GM23338 (cell line): ENCODE data around the gene NCAPH2. TPM values are rescaled to one million over a fixed set of nuclear protein-coding genes. Genes with fewer than 3 reads are reported as not detected.

Experiments used
- ATAC-seq: fragments of 200-7000 bp; cut with Tn5 transposase; 3 replicates; pipeline ENCODE4 v1.9.1; 2020
- DNase-seq: peaks from one replicate; pipeline ENCODE4 v3.0.0-alpha.2; 2015; ENCODE audit warnings: low spot score
- H2AFZ ChIP-seq: fragments of 200-600 bp; sonication (generic); 2 replicates; pipeline ENCODE4 v1.8.0; 2016; ENCODE audit warnings: antibody characterized with exemption, mild to moderate bottlenecking, moderate library complexity
- H3F3A ChIP-seq: fragments of 200-600 bp; sonication (generic); replicated peaks from 2 replicates; pipeline ENCODE4 v1.8.0; 2017; ENCODE audit warnings: antibody characterized with exemption, mixed run types, low read depth
- H3K27ac ChIP-seq: fragments of 200-600 bp; sonication (generic); 2 replicates; pipeline ENCODE4 v1.6.1; 2016; ENCODE audit warnings: low read depth
- H3K27me3 ChIP-seq: fragments of 200-600 bp; sonication (generic); 2 replicates; pipeline ENCODE4 v1.8.0; 2016; ENCODE audit warnings: mild to moderate bottlenecking, mixed run types, moderate library complexity; ENCODE audit not compliant: insufficient read depth
- H3K36me3 ChIP-seq: fragments of 200-600 bp; sonication (generic); 2 replicates; pipeline ENCODE4 v1.8.0; 2016; ENCODE audit warnings: mild to moderate bottlenecking; ENCODE audit not compliant: insufficient read depth
- H3K4me1 ChIP-seq: fragments of 200-600 bp; sonication (generic); 2 replicates; pipeline ENCODE4 v1.8.0; 2016; ENCODE audit warnings: mild to moderate bottlenecking, moderate library complexity; ENCODE audit not compliant: insufficient read depth
- H3K4me2 ChIP-seq: fragments of 200-600 bp; sonication (generic); 2 replicates; pipeline ENCODE4 v1.7.1; 2017; ENCODE audit warnings: mixed run types
- H3K4me3 ChIP-seq: fragments of 200-600 bp; sonication (generic); 2 replicates; pipeline ENCODE4 v1.6.1; 2016; ENCODE audit warnings: mixed run types
- H3K79me2 ChIP-seq: fragments of 200-600 bp; sonication (generic); replicated peaks from 2 replicates; pipeline ENCODE4 v1.8.0; 2017; ENCODE audit warnings: mild to moderate bottlenecking; ENCODE audit not compliant: insufficient read depth
- H3K9me2 ChIP-seq: fragments of 200-600 bp; sonication (generic); 2 replicates; pipeline ENCODE4 v1.8.0; 2017; ENCODE audit not compliant: insufficient read depth
- H4K20me1 ChIP-seq: fragments of 200-600 bp; sonication (generic); replicated peaks from 2 replicates; pipeline ENCODE4 v1.8.0; 2017; ENCODE audit warnings: mild to moderate bottlenecking; ENCODE audit not compliant: insufficient read depth
- H3K27ac Mint-ChIP-seq: 2 replicates; pipeline ENCODE4 v1.8.0; 2020; ENCODE audit warnings: inconsistent platforms, mild to moderate bottlenecking, moderate library complexity, mixed read lengths
- H3K27me3 Mint-ChIP-seq: 3 replicates; pipeline ENCODE4 v1.8.0; 2022; ENCODE audit warnings: low read depth, mild to moderate bottlenecking, moderate library complexity, mixed read lengths, inconsistent platforms; ENCODE audit not compliant: insufficient read depth, poor library complexity
- H3K36me3 Mint-ChIP-seq: 3 replicates; pipeline ENCODE4 v1.8.0; 2021; ENCODE audit warnings: low read depth, mild to moderate bottlenecking, inconsistent platforms, moderate library complexity, mixed read lengths
- H3K4me1 Mint-ChIP-seq: 3 replicates; pipeline ENCODE4 v1.8.0; 2020; ENCODE audit warnings: mild to moderate bottlenecking, inconsistent platforms, mixed read lengths
- H3K4me3 Mint-ChIP-seq: 3 replicates; pipeline ENCODE4 v1.8.0; 2021; ENCODE audit warnings: moderate library complexity, mild to moderate bottlenecking, inconsistent platforms, mixed read lengths
- H3K9me3 Mint-ChIP-seq: 3 replicates; pipeline ENCODE4 v1.8.0; 2020; ENCODE audit warnings: moderate library complexity, mild to moderate bottlenecking, inconsistent platforms, mixed read lengths
- CREB1 ChIP-seq: fragments of 250-450 bp; sonication (Bioruptor Pico); IDR thresholded peaks from 2 replicates; pipeline ENCODE4 v1.5.0; 2020; ENCODE audit warnings: low read depth, mild to moderate bottlenecking, moderate library complexity
- EZH2 ChIP-seq: fragments of 200-600 bp; sonication (generic); IDR thresholded peaks from one replicate; pipeline ENCODE4 v1.8.0; 2017; ENCODE audit warnings: antibody characterized with exemption, mild to moderate bottlenecking, low read depth; ENCODE audit not compliant: unreplicated experiment
- EZH2phosphoT487 ChIP-seq: fragments of 200-600 bp; sonication (generic); IDR thresholded peaks from one replicate; pipeline ENCODE4 v1.8.1; 2018; ENCODE audit warnings: antibody characterized with exemption; ENCODE audit not compliant: unreplicated experiment
- JUNB ChIP-seq: IDR thresholded peaks from one replicate; pipeline ENCODE4 v1.6.1; 2016; ENCODE audit warnings: antibody characterized with exemption; ENCODE audit not compliant: unreplicated experiment
- POLR2AphosphoS5 ChIP-seq: IDR thresholded peaks from 2 replicates; pipeline ENCODE4 v1.6.1; 2016; ENCODE audit warnings: antibody characterized with exemption, low read depth
- STAT1 ChIP-seq: IDR thresholded peaks from one replicate; pipeline ENCODE4 v1.6.1; 2016; ENCODE audit warnings: antibody characterized with exemption; ENCODE audit not compliant: unreplicated experiment
- ZNF114 ChIP-seq: fragments of 250-450 bp; sonication (Bioruptor Pico); IDR thresholded peaks from 2 replicates; pipeline ENCODE4 v1.5.0; 2020; ENCODE audit warnings: mild to moderate bottlenecking, moderate library complexity
- ZNF331 ChIP-seq: fragments of 250-450 bp; sonication (Bioruptor Pico); IDR thresholded peaks from 2 replicates; pipeline ENCODE4 v1.5.0; 2020; ENCODE audit warnings: low read depth, mild to moderate bottlenecking, moderate library complexity
- polyA plus RNA-seq: library from polyadenylated mRNA; unstranded; fragments of >200 nt; fragmentation: Nextera tagmentation; extraction: Ambion mirVana; gene quantifications from 2 replicates; pipeline ENCODE4 v1.2.1, GENCODE V29; 2016
- total RNA-seq: library from RNA; depleted of rRNA; stranded (reverse); fragments of >200 nt; shearing (Covaris generic); gene quantifications from 2 replicates; pipeline ENCODE4 v1.2.3, GENCODE V29; 2014
- TF ChIP-seq, protein P1 (sequence below), 2 experiments: fragments of 200-600 bp in 1 of 2; sonication (generic) in 1 of 2; conservative IDR thresholded peaks; 2 replicates each; pipeline versions ENCODE4 v1.5.1 to v1.6.1; 2016 to 2017; ENCODE audit warnings: antibody characterized with exemption in 2 of 2, low read depth in 2 of 2, mild to moderate bottlenecking in 2 of 2, moderate library complexity in 1 of 2
- TF ChIP-seq, protein P2 (sequence below): fragments of 250-450 bp; sonication (Bioruptor Pico); IDR thresholded peaks from 2 replicates; pipeline ENCODE4 v1.5.0; 2020; ENCODE audit warnings: mild to moderate bottlenecking, moderate library complexity

NCAPH2 gene
- total and polyA plus RNA-seq, 2 experiments from 2014 or later: 52.2 to 76.1 TPM

DNA sequence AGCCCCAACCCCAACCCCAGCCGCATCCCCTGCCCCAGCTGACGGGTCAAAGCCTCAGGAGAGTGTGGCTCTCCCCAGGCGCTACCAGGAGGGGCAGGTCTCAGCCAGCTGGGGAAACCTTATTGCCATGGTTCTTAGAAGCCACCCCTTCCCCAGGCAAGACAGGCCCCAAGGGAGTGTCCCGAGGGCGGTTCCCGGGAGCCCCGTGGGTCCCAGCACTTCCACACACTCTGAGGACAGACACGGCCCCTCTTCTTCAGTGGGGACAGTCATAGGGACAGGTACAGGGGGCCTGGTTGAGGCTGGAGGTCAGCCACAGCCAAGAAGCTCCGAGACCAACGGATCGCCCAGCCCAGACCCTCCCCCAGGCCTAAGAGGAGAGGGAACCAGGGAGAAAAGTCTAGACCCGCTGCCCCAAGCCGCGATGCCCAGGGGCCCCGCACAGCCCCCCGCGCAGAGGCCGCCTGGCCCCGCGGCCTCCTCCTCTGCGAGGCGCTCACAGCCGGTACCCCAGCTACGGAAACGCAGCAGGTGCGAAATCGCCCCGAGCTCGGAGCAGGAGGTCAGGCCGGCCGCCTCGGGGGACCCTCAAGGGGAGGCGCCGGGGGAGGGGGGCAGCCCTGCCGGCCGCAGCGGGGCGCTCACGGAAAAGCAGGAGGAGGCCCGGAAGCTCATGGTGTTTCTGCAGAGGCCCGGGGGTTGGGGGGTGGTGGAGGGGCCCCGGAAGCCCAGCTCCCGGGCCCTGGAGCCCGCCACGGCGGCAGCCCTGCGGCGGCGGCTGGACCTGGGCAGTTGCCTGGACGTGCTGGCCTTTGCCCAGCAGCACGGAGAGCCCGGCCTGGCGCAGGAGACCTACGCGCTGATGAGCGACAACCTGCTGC, 40.3 kb downstream of the NCAPH2 start:
- Mint-ChIP-seq H3K36me3 (no peaks in the 10 kb centered on the region), H3K4me3 (no peak overlapping the region), H3K27ac (no peak overlapping the region), H3K27me3 (peaks cover 35% of the 10 kb centered on the region), H3K4me1 (no peaks in the 10 kb centered on the region), H3K9me3 (no peaks in the 10 kb centered on the region)
- Histone ChIP-seq H3F3A (peaks cover 7% of the 10 kb centered on the region; the same call in 1 of the 2 replicates), H3K4me1 (no peaks in the 10 kb centered on the region; the same call in 1 of the 2 replicates), H2AFZ (peak overlapping the region; percentile 90), H3K27ac (no peak overlapping the region), H3K27me3 (peaks cover 38% of the 10 kb centered on the region), H3K36me3 (no peaks in the 10 kb centered on the region), H3K79me2 (no peaks in the 10 kb centered on the region), H3K9me2 (no peaks in the 10 kb centered on the region), H3K4me3 (peak overlapping the region; percentile 45; the same call in 1 of the 2 replicates), H3K4me2 (peak overlapping the region; percentile 66; the same call in 1 of the 2 replicates), H4K20me1 (no peaks in the 10 kb centered on the region)
- ATAC-seq (peak; percentile 12), DNase-seq (no peak)
- no peak for TF ChIP-seq EZH2phosphoT487
- TF ChIP-seq EZH2: peak; percentile 42

DNA sequence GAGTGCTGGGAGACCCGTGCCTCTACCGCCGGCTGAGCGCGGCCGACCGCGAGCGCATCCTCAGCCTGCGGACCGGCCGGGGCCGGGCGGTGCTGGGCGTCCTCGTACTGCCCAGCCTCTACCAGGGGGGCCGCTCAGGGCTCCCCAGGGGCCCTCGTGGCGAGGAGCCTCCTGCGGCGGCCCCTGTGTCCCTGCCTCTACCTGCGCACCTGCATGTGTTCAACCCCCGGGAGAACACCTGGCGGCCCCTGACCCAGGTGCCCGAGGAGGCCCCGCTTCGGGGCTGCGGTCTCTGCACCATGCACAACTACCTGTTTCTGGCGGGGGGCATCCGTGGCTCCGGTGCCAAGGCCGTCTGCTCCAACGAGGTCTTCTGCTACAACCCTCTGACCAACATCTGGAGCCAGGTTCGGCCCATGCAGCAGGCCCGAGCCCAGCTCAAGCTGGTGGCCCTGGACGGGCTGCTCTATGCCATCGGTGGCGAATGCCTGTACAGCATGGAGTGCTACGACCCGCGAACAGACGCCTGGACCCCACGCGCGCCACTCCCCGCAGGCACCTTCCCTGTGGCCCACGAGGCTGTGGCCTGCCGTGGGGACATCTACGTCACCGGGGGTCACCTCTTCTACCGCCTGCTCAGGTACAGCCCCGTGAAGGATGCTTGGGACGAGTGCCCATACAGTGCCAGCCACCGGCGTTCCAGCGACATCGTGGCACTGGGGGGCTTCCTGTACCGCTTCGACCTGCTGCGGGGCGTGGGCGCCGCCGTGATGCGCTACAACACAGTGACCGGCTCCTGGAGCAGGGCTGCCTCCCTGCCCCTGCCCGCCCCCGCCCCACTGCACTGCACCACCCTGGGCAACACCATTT, 41.1 kb downstream of the NCAPH2 start:
- H3K4me2 ChIP-seq: peak overlapping the region; percentile 66; the same call in 1 of the 2 replicates
- DNase-seq: no peak
- H3K27me3 ChIP-seq: peaks cover 31% of the 10 kb centered on the region
- H3K4me1 ChIP-seq: no peaks in the 10 kb centered on the region; the same call in 1 of the 2 replicates
- peak overlapping the region; percentile 45; the same call in 1 of the 2 replicates for H3K4me3 ChIP-seq
- TF ChIP-seq EZH2: no peak
- no peak for TF ChIP-seq POLR2AphosphoS5
- TF ChIP-seq EZH2phosphoT487: no peak
- TF ChIP-seq ZNF331 (CRISPR knock-in tag): no peak
- TF ChIP-seq CREB1 (CRISPR knock-in tag): no peak
- no peak for TF ChIP-seq JUNB
- TF ChIP-seq, protein P1, sequence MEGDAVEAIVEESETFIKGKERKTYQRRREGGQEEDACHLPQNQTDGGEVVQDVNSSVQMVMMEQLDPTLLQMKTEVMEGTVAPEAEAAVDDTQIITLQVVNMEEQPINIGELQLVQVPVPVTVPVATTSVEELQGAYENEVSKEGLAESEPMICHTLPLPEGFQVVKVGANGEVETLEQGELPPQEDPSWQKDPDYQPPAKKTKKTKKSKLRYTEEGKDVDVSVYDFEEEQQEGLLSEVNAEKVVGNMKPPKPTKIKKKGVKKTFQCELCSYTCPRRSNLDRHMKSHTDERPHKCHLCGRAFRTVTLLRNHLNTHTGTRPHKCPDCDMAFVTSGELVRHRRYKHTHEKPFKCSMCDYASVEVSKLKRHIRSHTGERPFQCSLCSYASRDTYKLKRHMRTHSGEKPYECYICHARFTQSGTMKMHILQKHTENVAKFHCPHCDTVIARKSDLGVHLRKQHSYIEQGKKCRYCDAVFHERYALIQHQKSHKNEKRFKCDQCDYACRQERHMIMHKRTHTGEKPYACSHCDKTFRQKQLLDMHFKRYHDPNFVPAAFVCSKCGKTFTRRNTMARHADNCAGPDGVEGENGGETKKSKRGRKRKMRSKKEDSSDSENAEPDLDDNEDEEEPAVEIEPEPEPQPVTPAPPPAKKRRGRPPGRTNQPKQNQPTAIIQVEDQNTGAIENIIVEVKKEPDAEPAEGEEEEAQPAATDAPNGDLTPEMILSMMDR (conservative IDR thresholded peaks at IDR 0.05; ENCODE audit: low read depth in 2 of 2): no peak
- TF ChIP-seq, protein P2, sequence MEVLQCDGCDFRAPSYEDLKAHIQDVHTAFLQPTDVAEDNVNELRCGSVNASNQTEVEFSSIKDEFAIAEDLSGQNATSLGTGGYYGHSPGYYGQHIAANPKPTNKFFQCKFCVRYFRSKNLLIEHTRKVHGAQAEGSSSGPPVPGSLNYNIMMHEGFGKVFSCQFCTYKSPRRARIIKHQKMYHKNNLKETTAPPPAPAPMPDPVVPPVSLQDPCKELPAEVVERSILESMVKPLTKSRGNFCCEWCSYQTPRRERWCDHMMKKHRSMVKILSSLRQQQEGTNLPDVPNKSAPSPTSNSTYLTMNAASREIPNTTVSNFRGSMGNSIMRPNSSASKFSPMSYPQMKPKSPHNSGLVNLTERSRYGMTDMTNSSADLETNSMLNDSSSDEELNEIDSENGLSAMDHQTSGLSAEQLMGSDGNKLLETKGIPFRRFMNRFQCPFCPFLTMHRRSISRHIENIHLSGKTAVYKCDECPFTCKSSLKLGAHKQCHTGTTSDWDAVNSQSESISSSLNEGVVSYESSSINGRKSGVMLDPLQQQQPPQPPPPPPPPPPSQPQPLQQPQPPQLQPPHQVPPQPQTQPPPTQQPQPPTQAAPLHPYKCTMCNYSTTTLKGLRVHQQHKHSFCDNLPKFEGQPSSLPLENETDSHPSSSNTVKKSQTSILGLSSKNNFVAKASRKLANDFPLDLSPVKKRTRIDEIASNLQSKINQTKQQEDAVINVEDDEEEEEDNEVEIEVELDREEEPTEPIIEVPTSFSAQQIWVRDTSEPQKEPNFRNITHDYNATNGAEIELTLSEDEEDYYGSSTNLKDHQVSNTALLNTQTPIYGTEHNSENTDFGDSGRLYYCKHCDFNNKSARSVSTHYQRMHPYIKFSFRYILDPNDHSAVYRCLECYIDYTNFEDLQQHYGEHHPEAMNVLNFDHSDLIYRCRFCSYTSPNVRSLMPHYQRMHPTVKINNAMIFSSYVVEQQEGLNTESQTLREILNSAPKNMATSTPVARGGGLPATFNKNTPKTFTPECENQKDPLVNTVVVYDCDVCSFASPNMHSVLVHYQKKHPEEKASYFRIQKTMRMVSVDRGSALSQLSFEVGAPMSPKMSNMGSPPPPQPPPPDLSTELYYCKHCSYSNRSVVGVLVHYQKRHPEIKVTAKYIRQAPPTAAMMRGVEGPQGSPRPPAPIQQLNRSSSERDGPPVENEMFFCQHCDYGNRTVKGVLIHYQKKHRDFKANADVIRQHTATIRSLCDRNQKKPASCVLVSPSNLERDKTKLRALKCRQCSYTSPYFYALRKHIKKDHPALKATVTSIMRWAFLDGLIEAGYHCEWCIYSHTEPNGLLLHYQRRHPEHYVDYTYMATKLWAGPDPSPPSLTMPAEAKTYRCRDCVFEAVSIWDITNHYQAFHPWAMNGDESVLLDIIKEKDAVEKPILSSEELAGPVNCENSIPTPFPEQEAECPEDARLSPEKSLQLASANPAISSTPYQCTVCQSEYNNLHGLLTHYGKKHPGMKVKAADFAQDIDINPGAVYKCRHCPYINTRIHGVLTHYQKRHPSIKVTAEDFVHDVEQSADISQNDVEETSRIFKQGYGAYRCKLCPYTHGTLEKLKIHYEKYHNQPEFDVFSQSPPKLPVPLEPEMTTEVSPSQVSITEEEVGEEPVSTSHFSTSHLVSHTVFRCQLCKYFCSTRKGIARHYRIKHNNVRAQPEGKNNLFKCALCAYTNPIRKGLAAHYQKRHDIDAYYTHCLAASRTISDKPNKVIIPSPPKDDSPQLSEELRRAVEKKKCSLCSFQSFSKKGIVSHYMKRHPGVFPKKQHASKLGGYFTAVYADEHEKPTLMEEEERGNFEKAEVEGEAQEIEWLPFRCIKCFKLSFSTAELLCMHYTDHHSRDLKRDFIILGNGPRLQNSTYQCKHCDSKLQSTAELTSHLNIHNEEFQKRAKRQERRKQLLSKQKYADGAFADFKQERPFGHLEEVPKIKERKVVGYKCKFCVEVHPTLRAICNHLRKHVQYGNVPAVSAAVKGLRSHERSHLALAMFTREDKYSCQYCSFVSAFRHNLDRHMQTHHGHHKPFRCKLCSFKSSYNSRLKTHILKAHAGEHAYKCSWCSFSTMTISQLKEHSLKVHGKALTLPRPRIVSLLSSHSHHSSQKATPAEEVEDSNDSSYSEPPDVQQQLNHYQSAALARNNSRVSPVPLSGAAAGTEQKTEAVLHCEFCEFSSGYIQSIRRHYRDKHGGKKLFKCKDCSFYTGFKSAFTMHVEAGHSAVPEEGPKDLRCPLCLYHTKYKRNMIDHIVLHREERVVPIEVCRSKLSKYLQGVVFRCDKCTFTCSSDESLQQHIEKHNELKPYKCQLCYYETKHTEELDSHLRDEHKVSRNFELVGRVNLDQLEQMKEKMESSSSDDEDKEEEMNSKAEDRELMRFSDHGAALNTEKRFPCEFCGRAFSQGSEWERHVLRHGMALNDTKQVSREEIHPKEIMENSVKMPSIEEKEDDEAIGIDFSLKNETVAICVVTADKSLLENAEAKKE (CRISPR knock-in tag): no peak
- TF ChIP-seq ZNF114: no peak
- TF ChIP-seq STAT1: no peak
- no peaks in the 10 kb centered on the region for H3K4me1 Mint-ChIP-seq
- ATAC-seq: peak; percentile 15
- H4K20me1 ChIP-seq: no peaks in the 10 kb centered on the region
- H3K36me3 Mint-ChIP-seq: no peaks in the 10 kb centered on the region
- peak overlapping the region; percentile 90 for H2AFZ ChIP-seq
- no peaks in the 10 kb centered on the region for H3K9me2 ChIP-seq
- no peaks in the 10 kb centered on the region for H3K36me3 ChIP-seq
- peaks cover 7% of the 10 kb centered on the region; the same call in 1 of the 2 replicates for H3F3A ChIP-seq
- no peaks in the 10 kb centered on the region for H3K9me3 Mint-ChIP-seq
- peaks cover 33% of the 10 kb centered on the region for H3K27me3 Mint-ChIP-seq
- no peaks in the 10 kb centered on the region for H3K79me2 ChIP-seq
- H3K27ac Mint-ChIP-seq: no peak overlapping the region
- H3K27ac ChIP-seq: no peak overlapping the region
- H3K4me3 Mint-ChIP-seq: no peak overlapping the region
